ENCODE measurements around the gene LIN54.

GRCh38 chr4:83029688-83030087 lies 19.1 kb upstream of the LIN54 start:
- TF ChIP-seq POLR2A (IDR thresholded peaks at IDR 0.05; ENCODE audit: low read depth, low read length), result no peak
- no peak for TF ChIP-seq CTCF (conservative IDR thresholded peaks at IDR 0.05; ENCODE audit: low read depth, low read length)
- TF ChIP-seq RFX5 (IDR thresholded peaks at IDR 0.05; ENCODE audit: low read depth, low read length), result no peak
- TF ChIP-seq RCOR1 (IDR thresholded peaks at IDR 0.05; ENCODE audit: insufficient replicate concordance, low read length), result no peak
- TF ChIP-seq SMC3 (IDR thresholded peaks at IDR 0.05; ENCODE audit: low read depth, low read length), result no peak
- TF ChIP-seq ELK1 (IDR thresholded peaks at IDR 0.05; ENCODE audit: borderline replicate concordance, low read depth, low read length), result no peak

Data from IMR-90 (cell line).